Measurements from ENCODE around the gene AGTR2. TPM values are rescaled to one million over a fixed set of nuclear protein-coding genes. Genes with fewer than 3 reads are reported as not detected.
"Not testable (repeated sequence)": the region's sequence is repeated elsewhere in the genome, so short reads cannot be mapped to it uniquely, and the experiment has no call there.

AGTR2 gene
- 29.8 TPM for polyA plus RNA-seq (ENCODE audit: insufficient read length)

GRCh38 chrX:116170511-116170910, at the start of gene AGTR2:
Gene AGTR2, plus strand, starts transcription at chrX:116170744. Its CDS starts 1,537 bp downstream, at chrX:116172281.
- DNase-seq, result no peak

DNA sequence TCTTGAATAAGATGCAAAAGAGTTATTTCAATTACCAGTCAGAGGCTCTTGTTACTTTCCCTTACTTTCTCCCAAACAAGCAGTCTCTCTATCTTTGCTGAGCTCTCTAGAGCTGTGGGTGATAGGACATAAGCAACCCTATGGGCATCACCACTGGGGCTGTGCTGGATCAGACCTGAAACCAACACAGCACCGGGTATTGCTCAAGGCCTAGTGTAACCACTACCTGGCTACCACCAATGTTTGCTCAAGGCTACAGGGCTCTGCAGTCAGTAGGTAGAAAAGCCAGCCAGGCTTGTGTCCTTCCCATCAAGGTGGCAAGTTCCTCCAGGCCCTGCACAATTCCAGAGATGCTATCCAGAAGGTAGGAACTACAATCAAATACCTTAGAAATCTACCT, 35.3 kb upstream of the AGTR2 start:
- DNase-seq, result no peak

GRCh38 chrX:116141270-116141669, 29.3 kb upstream of the AGTR2 start:
- DNase-seq, result not testable (repeated sequence)

DNA sequence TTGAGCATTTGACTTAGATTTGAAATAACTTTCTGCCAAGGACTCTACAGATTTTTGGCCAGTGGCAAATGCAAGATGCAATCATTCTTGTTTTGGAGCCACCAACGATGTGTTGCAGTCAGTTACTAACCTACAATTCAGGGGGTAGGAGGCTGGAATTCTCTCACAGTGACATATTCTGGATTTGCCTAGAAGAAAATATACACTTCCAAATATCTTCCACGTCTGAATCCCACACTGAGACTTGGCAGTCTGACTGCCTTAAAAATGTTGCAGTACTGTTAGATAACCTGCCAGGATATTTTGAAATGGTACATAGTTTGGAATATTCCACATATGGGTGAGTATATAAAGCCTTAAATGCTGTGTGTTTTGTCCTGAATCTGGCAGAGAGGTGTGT, 27.6 kb upstream of the AGTR2 start:
- DNase-seq, result peak; percentile 19

DNA sequence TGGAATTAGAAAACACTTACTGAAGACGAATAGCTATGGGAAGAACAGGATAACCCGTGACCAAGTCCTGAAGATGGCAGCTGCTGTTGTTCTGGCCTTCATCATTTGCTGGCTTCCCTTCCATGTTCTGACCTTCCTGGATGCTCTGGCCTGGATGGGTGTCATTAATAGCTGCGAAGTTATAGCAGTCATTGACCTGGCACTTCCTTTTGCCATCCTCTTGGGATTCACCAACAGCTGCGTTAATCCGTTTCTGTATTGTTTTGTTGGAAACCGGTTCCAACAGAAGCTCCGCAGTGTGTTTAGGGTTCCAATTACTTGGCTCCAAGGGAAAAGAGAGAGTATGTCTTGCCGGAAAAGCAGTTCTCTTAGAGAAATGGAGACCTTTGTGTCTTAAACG, 2.4 kb downstream of the AGTR2 start:
- peak; percentile 40 for DNase-seq

DNA sequence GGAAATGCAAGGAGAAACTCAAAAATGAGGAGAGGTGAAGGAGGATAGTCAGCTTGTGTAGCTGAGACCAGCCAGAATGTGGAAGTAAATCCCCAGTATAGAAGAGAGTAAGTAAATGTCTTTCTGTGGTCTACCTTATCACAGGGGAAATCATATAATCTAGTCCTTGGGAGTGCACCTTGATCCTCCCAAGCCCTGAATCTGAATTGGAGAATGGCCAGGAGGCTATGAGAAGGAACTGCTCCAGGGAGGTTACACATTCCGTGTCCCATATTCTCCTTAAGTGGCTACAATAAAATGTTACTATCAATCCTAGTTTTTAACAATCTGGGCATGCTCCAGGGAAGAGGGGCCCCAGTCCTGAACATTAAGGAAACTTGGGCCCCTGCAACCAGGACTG, 10.8 kb downstream of the AGTR2 start:
- DNase-seq, result no peak

DNA sequence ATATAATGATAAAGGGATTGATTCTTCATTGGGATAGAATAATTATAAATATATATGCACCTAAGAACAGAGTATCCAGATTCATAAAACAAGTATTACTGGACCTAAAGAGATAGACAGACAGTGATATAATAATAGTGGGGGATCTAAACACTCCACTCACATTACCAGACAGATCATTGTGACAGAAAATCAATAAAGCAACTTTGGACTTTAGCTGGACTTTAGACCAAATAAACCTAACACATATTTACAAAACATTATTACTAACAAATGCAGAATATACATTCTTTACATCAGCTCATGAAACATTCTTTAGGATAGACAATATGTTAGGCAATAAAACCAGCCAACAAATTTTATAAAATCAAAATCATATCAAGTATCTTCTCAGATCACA, 14.6 kb downstream of the AGTR2 start:
- no peak for DNase-seq

DNA sequence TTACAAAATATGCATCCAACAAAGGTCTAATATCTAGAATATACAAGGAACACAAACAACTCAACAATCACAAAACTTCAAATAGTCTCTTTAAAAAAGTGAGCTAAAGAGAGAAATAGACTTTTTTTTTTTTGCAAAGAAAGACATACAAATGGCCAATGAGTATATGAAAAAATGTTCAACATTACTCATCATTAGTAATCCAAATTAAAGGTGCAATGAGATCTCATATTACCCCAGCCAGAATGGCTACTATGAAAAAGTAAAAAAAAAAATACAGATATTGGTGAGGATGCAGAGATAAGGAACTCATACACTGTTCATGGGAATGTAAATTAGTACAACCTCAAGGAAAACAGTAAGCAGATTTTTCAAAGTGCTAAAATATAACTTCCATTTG, 24.1 kb downstream of the AGTR2 start:
- no peak for DNase-seq

- DNase-seq, result no peak
Measured at GRCh38 chrX:116198235-116198634, 27.7 kb downstream of the AGTR2 start.

GRCh38 chrX:116198810-116199209, 28.3 kb downstream of the AGTR2 start:
- DNase-seq, result no peak

DNA sequence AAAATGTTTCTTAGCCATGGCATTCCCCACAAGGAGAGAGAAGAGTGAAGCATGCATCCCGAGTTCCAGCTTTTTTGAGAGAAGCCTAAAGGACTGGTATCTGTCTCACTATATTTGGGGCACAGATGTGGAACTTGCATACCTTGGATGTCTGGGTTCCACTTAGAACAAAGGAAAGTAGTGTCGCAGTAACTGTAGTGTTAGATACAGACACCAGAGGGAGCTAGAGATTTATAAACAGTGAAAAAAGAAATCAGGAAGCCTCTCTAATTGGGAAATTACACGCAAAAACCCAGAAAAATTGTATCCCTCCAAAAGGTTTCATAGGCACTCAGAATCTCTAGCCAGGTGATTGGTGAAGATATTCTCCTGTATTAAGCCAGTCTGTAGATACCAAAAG, 34.4 kb downstream of the AGTR2 start:
- peak; percentile 6 for DNase-seq

GRCh38 chrX:116213262-116213661, 42.7 kb downstream of the AGTR2 start:
- no peak for DNase-seq

DNA sequence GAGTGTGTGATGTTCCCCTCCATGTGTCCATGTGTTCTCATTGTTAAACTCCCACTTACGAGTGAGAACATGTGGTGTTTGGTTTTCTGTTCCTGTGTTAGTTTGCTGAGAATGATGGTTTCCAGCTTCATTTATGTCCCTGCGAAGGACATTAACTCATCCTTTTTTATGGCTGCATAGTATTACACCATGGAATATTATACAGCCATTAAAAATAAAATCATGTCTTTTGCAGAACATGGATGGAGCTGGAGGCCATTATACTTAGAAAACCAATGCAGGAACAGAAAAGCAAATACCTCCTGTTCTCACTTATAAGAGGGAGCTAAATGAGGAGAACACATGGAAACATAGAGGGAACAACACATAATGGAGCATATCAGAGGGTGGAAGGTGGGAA, 46.5 kb downstream of the AGTR2 start:
- DNase-seq, result not testable (repeated sequence)
